Smooth muscle cell (in vitro differentiated cells): Measurements from ENCODE around the gene PSIP1. TPM values are rescaled to one million over a fixed set of nuclear protein-coding genes. Genes with fewer than 3 reads are reported as not detected.

Experiments used
- DNase-seq: peaks from one replicate; lab custom pipeline; 2025; ENCODE audit not compliant: unreplicated experiment; lab: John Stamatoyannopoulos, UW
- H2AFZ ChIP-seq: fragments of 200-600 bp; sonication (generic); 2 replicates; pipeline ENCODE4 v1.6.0; 2016; ENCODE audit warnings: antibody characterized with exemption, low read depth, mild to moderate bottlenecking
- H3F3A ChIP-seq: fragments of 200-600 bp; sonication (generic); 2 replicates; pipeline ENCODE4 v1.6.0; 2017; ENCODE audit warnings: antibody characterized with exemption, low read depth
- H3K27ac ChIP-seq: fragments of 200-600 bp; sonication (generic); 2 replicates; pipeline ENCODE4 v1.5.1; 2016; ENCODE audit warnings: low read depth, mild to moderate bottlenecking
- H3K27me3 ChIP-seq: fragments of 200-600 bp; sonication (generic); 2 replicates; pipeline ENCODE4 v1.6.1; 2016; ENCODE audit warnings: low read depth, mild to moderate bottlenecking
- H3K36me3 ChIP-seq: fragments of 200-600 bp; sonication (generic); 2 replicates; pipeline ENCODE4 v1.5.1; 2016; ENCODE audit warnings: low read depth
- H3K4me1 ChIP-seq: fragments of 200-600 bp; sonication (generic); 2 replicates; pipeline ENCODE4 v1.5.1; 2016; ENCODE audit warnings: low read depth
- H3K4me2 ChIP-seq: fragments of 200-600 bp; sonication (generic); 2 replicates; pipeline ENCODE4 v1.6.0; 2016; ENCODE audit warnings: mild to moderate bottlenecking
- H3K4me3 ChIP-seq: fragments of 200-600 bp; sonication (generic); 2 replicates; pipeline ENCODE4 v1.5.1; 2016; ENCODE audit warnings: mild to moderate bottlenecking
- H3K79me2 ChIP-seq: fragments of 200-600 bp; sonication (generic); 2 replicates; pipeline ENCODE4 v1.6.0; 2016; ENCODE audit warnings: low read depth, mild to moderate bottlenecking
- H3K9ac ChIP-seq: fragments of 200-600 bp; sonication (generic); 2 replicates; pipeline ENCODE4 v1.6.0; 2016; ENCODE audit warnings: low read depth
- H3K9me3 ChIP-seq: fragments of 200-600 bp; sonication (generic); replicated peaks from 2 replicates; pipeline ENCODE4 v1.5.1; 2016; ENCODE audit warnings: low read depth
- H4K20me1 ChIP-seq: fragments of 200-600 bp; sonication (generic); 2 replicates; pipeline ENCODE4 v1.6.0; 2016; ENCODE audit warnings: low read depth
- WGBS: methylation state at CpG from one replicate; pipeline ENCODE4 v1.1.7; 2016; ENCODE audit warnings: low lambda C conversion rate; 5-methylcytosine and 5-hydroxymethylcytosine counted together
- polyA plus RNA-seq: library from polyadenylated mRNA; unstranded; fragments of >200 nt; fragmentation: Nextera tagmentation; extraction: Ambion mirVana; gene quantifications from 2 replicates; pipeline ENCODE4 v1.2.1, GENCODE V29; 2016
- total RNA-seq: library from RNA; depleted of rRNA; stranded (reverse); fragments of >200 nt; gene quantifications from 2 replicates; pipeline ENCODE4 v1.2.3, GENCODE V29; 2014
- TF ChIP-seq, protein P1 (sequence below): fragments of 200-600 bp; sonication (generic); IDR thresholded peaks from 2 replicates; pipeline ENCODE4 v1.5.1; 2017; ENCODE audit warnings: borderline replicate concordance, mild to moderate bottlenecking, antibody characterized with exemption; ENCODE audit not compliant: insufficient read depth, poor library complexity, severe bottlenecking

The PSIP1 gene
- total and polyA plus RNA-seq, 2 experiments from 2014 or later: 25.1 to 31.9 TPM

DNA sequence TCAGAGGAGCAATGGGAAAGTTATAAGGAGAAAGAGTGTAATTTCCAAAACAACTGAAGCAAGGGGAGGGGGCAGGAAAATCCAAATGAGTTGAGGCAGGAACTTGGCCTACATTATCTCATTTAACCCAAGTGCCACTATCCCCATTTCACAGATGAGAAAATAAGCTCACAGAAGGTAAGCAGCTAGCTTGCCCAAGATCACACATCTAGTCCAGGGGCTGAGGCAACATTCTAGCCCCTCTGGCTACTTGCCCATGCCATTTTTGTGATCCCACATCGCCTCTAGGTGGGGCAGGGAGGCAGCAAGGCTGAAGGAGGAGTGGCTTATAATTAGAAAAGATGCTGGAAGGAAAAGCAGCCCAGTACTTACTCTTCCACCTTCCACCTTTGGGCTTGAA, 2.6 kb upstream of the PSIP1 start:
- no peak for DNase-seq
- H3K9ac ChIP-seq: no peak overlapping the region
- H3F3A ChIP-seq: peaks cover 9% of the 10 kb centered on the region
- no peak overlapping the region for H3K4me2 ChIP-seq
- no peak overlapping the region for H3K4me3 ChIP-seq
- H3K27me3 ChIP-seq: no peaks in the 10 kb centered on the region
- H4K20me1 ChIP-seq: no peaks in the 10 kb centered on the region
- no peak overlapping the region for H3K27ac ChIP-seq
- H3K79me2 ChIP-seq: peaks cover 16% of the 10 kb centered on the region
- H3K36me3 ChIP-seq: no peaks in the 10 kb centered on the region
- no peak overlapping the region for H2AFZ ChIP-seq
- peaks cover 26% of the 10 kb centered on the region for H3K4me1 ChIP-seq
- H3K9me3 ChIP-seq: no peaks in the 10 kb centered on the region
- TF ChIP-seq, protein P1, sequence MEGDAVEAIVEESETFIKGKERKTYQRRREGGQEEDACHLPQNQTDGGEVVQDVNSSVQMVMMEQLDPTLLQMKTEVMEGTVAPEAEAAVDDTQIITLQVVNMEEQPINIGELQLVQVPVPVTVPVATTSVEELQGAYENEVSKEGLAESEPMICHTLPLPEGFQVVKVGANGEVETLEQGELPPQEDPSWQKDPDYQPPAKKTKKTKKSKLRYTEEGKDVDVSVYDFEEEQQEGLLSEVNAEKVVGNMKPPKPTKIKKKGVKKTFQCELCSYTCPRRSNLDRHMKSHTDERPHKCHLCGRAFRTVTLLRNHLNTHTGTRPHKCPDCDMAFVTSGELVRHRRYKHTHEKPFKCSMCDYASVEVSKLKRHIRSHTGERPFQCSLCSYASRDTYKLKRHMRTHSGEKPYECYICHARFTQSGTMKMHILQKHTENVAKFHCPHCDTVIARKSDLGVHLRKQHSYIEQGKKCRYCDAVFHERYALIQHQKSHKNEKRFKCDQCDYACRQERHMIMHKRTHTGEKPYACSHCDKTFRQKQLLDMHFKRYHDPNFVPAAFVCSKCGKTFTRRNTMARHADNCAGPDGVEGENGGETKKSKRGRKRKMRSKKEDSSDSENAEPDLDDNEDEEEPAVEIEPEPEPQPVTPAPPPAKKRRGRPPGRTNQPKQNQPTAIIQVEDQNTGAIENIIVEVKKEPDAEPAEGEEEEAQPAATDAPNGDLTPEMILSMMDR: no peak
- 6% methylated on average over 1 of the region's 1 CpG for WGBS

DNA sequence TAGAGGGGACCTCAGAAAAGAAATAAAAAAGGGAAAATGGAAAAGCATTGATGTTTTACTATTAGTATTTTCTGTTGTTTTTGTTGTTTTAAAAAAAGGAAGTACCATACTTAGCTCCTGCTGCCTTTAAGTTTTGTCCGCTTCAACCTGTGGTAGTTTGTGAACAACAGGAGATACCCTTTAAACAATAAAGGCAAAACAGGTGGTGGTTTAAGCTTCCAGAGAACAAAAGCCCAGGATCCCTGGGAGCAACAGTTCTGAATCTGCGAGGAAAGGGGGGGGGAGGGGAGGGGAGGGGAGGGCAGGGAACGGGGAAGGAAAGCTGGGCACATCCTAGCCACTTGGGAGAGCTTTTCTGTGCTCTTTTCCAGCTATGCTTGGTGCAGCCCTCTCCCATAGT, 2.1 kb upstream of the PSIP1 start:
- WGBS: 53% methylated on average over 2 of the region's 3 CpGs

DNA sequence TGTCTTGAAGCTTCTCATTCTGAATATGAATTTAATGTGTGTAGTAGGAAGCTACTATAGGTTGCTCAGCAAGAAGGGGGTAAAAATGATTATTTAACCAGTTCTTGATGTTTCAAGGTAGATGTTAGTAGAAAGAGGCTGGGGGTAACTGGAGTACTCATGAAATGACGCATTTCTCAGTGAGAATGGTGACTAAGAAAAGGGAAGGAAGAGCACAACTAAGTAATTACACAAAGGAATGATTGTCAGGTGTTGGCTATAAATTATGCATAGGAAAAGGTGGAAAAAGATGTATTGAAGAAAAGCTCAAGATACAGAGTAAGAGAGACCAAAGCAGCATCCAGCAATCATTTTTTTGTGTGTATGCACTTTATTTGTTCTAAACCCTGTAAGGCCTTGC, 1.4 kb upstream of the PSIP1 start:
- no peak overlapping the region for H3K27ac ChIP-seq
- no peak overlapping the region for H3K9ac ChIP-seq
- peaks cover 26% of the 10 kb centered on the region for H3K4me1 ChIP-seq
- peaks cover 9% of the 10 kb centered on the region for H3F3A ChIP-seq
- no peaks in the 10 kb centered on the region for H3K9me3 ChIP-seq
- TF ChIP-seq, protein P1: no peak
- H3K4me2 ChIP-seq: no peak overlapping the region
- H3K36me3 ChIP-seq: no peaks in the 10 kb centered on the region
- H4K20me1 ChIP-seq: no peaks in the 10 kb centered on the region
- no peak overlapping the region for H3K4me3 ChIP-seq
- H3K79me2 ChIP-seq: peaks cover 23% of the 10 kb centered on the region
- DNase-seq: no peak
- H3K27me3 ChIP-seq: no peaks in the 10 kb centered on the region
- H2AFZ ChIP-seq: no peak overlapping the region
- 87% methylated on average over 1 of the region's 1 CpG for WGBS

More for the DNA sequence above, 2.1 kb upstream of the PSIP1 start:
- no peaks in the 10 kb centered on the region for H3K27me3 ChIP-seq
- TF ChIP-seq, protein P1: no peak
- DNase-seq: no peak
- H2AFZ ChIP-seq: no peak overlapping the region
- H3K79me2 ChIP-seq: peaks cover 21% of the 10 kb centered on the region
- no peak overlapping the region for H3K27ac ChIP-seq
- H3K4me1 ChIP-seq: peaks cover 26% of the 10 kb centered on the region
- no peak overlapping the region for H3K4me2 ChIP-seq
- H3K36me3 ChIP-seq: no peaks in the 10 kb centered on the region
- no peaks in the 10 kb centered on the region for H4K20me1 ChIP-seq
- H3K4me3 ChIP-seq: no peak overlapping the region
- no peak overlapping the region for H3K9ac ChIP-seq
- H3K9me3 ChIP-seq: no peaks in the 10 kb centered on the region
- peaks cover 9% of the 10 kb centered on the region for H3F3A ChIP-seq
